HUES64 (cell line): Measurements from ENCODE around the gene KARS1.
A peak's percentile ranks its signal among the peaks of the same experiment; 100 is the strongest.
"Not testable (repeated sequence)": the region's sequence is repeated elsewhere in the genome, so short reads cannot be mapped to it uniquely, and the experiment has no call there.

Source experiments
- H3K27ac ChIP-seq: 2 replicates; pipeline ENCODE4 v1.7.0; 2013; ENCODE audit warnings: low read depth, low read length, inconsistent platforms
- H3K27me3 ChIP-seq: 2 replicates; pipeline ENCODE4 v1.6.1; 2013; ENCODE audit warnings: mild to moderate bottlenecking, low read length; ENCODE audit not compliant: insufficient read depth
- H3K36me3 ChIP-seq: 2 replicates; pipeline ENCODE4 v1.6.1; 2013; ENCODE audit warnings: mild to moderate bottlenecking, low read length; ENCODE audit not compliant: insufficient read depth
- H3K4me1 ChIP-seq: 2 replicates; pipeline ENCODE4 v1.6.1; 2013; ENCODE audit warnings: mild to moderate bottlenecking, low read length, moderate library complexity; ENCODE audit not compliant: insufficient read depth
- H3K4me3 ChIP-seq: 2 replicates; pipeline ENCODE4 v1.5.1; 2013; ENCODE audit warnings: mild to moderate bottlenecking, low read length, moderate library complexity
- H3K9ac ChIP-seq: 2 replicates; pipeline ENCODE4 v1.6.1; 2013; ENCODE audit warnings: mild to moderate bottlenecking, low read depth, low read length
- H3K9me3 ChIP-seq: 2 replicates; pipeline ENCODE4 v1.6.1; 2013; ENCODE audit warnings: low read depth, low read length; ENCODE audit not compliant: insufficient read depth
- WGBS: fragments of 150-250, 120-280 bp; methylation state at CpG from one replicate; pipeline ENCODE4 v1.1.7; 2013; ENCODE audit warnings: missing lambda C conversion rate; 5-methylcytosine and 5-hydroxymethylcytosine counted together

Gene KARS1

GRCh38 chr16:75603241-75603640 lies 44.2 kb downstream of the KARS1 start:
- no peaks in the 10 kb centered on the region for H3K27me3 ChIP-seq
- peaks cover 9% of the 10 kb centered on the region; the same call in 1 of the 2 replicates for H3K9me3 ChIP-seq
- no peaks in the 10 kb centered on the region for H3K4me1 ChIP-seq
- H3K36me3 ChIP-seq = peaks cover 81% of the 10 kb centered on the region
- H3K27ac ChIP-seq = no peak overlapping the region
- H3K4me3 ChIP-seq = no peak overlapping the region
- no peak overlapping the region for H3K9ac ChIP-seq
- WGBS = 94% methylated on average over 4 of the region's 4 CpGs

GRCh38 chr16:75599452-75600277 lies 47.8 kb downstream of the KARS1 start:
- H3K36me3 ChIP-seq = peaks cover 66% of the 10 kb centered on the region
- H3K4me3 ChIP-seq = no peak overlapping the region
- H3K4me1 ChIP-seq = peaks cover 6% of the 10 kb centered on the region
- 97% methylated on average over 6 of the region's 6 CpGs for WGBS
- H3K27me3 ChIP-seq = no peaks in the 10 kb centered on the region
- no peak overlapping the region for H3K9ac ChIP-seq
- H3K9me3 ChIP-seq = peaks cover 14% of the 10 kb centered on the region; the same call in 1 of the 2 replicates
- no peak overlapping the region for H3K27ac ChIP-seq

- Histone ChIP-seq H3K36me3 (peaks cover 17% of the 10 kb centered on the region), H3K9ac (peak overlapping the region; percentile 68), H3K4me1 (peaks cover 38% of the 10 kb centered on the region), H3K9me3 (peaks cover 4% of the 10 kb centered on the region; the same call in 1 of the 2 replicates), H3K4me3 (peak overlapping the region; percentile 34), H3K27ac (peak overlapping the region; percentile 80), H3K27me3 (no peaks in the 10 kb centered on the region)
- WGBS = 39% methylated on average over 17 of the region's 17 CpGs
These were observed 53.3 kb downstream of the KARS1 start for GRCh38 chr16:75593825-75594820.

- H3K27me3 ChIP-seq = no peaks in the 10 kb centered on the region
- H3K4me1 ChIP-seq = peaks cover 40% of the 10 kb centered on the region
- no peak overlapping the region for H3K9ac ChIP-seq
- H3K4me3 ChIP-seq = no peak overlapping the region
- no peak overlapping the region; the same call in 1 of the 2 replicates for H3K27ac ChIP-seq
- H3K36me3 ChIP-seq = peaks cover 13% of the 10 kb centered on the region
- WGBS = 91% methylated on average over 6 of the region's 6 CpGs
- peaks cover 4% of the 10 kb centered on the region; the same call in 1 of the 2 replicates for H3K9me3 ChIP-seq
These were observed 54.2 kb downstream of the KARS1 start for GRCh38 chr16:75593308-75593707.

GRCh38 chr16:75591927-75592326 lies 55.5 kb downstream of the KARS1 start:
- H3K9me3 ChIP-seq, H3K4me3 ChIP-seq, H3K27me3 ChIP-seq, H3K27ac ChIP-seq, H3K36me3 ChIP-seq, H3K9ac ChIP-seq: not testable (repeated sequence)
- peaks cover 40% of the 10 kb centered on the region for H3K4me1 ChIP-seq
- 93% methylated on average over 7 of the region's 9 CpGs for WGBS

- Histone ChIP-seq H3K4me3 (no peak overlapping the region), H3K27ac (peak overlapping the region; percentile 14; the same call in 1 of the 2 replicates), H3K9ac (0 out of 2 replicates have a peak overlapping the region, but pooled peaks have one; percentile 3), H3K36me3 (no peaks in the 10 kb centered on the region), H3K4me1 (peaks cover 40% of the 10 kb centered on the region), H3K9me3 (no peaks in the 10 kb centered on the region), H3K27me3 (no peaks in the 10 kb centered on the region)
- 86% methylated on average over 7 of the region's 8 CpGs for WGBS
These were observed 56.3 kb downstream of the KARS1 start for GRCh38 chr16:75590920-75591843.

GRCh38 chr16:75589306-75589705 lies 58.2 kb downstream of the KARS1 start:
- Histone ChIP-seq H3K4me1 (peaks cover 29% of the 10 kb centered on the region), H3K4me3 (no peak overlapping the region), H3K27ac (peak overlapping the region; percentile 9; the same call in 1 of the 2 replicates), H3K36me3 (no peaks in the 10 kb centered on the region), H3K27me3 (no peaks in the 10 kb centered on the region), H3K9me3 (no peaks in the 10 kb centered on the region), H3K9ac (no peak overlapping the region)
- WGBS = 93% methylated on average over 3 of the region's 3 CpGs

GRCh38 chr16:75588716-75589115 lies 58.7 kb downstream of the KARS1 start:
- Histone ChIP-seq H3K27ac (no peak overlapping the region), H3K4me3 (no peak overlapping the region), H3K27me3 (no peaks in the 10 kb centered on the region), H3K4me1 (peaks cover 25% of the 10 kb centered on the region), H3K36me3 (no peaks in the 10 kb centered on the region), H3K9ac (no peak overlapping the region), H3K9me3 (no peaks in the 10 kb centered on the region)
- WGBS = 97% methylated on average over 4 of the region's 4 CpGs

- Histone ChIP-seq H3K9me3 (no peaks in the 10 kb centered on the region), H3K27me3 (no peaks in the 10 kb centered on the region), H3K27ac (no peak overlapping the region), H3K4me1 (peaks cover under 1% of the 10 kb centered on the region; the same call in 1 of the 2 replicates), H3K4me3 (no peak overlapping the region), H3K36me3 (peaks cover 9% of the 10 kb centered on the region), H3K9ac (no peak overlapping the region)
- WGBS = 88% methylated on average over 3 of the region's 3 CpGs
These were observed 63.4 kb downstream of the KARS1 start for GRCh38 chr16:75584108-75584507.

- WGBS = 94% methylated on average over 7 of the region's 7 CpGs
These were observed 68.1 kb downstream of the KARS1 start for GRCh38 chr16:75579281-75579834.

More at GRCh38 chr16:75579281-75579834, 68.1 kb downstream of the KARS1 start:
- H3K4me3 ChIP-seq = no peak overlapping the region
- H3K9ac ChIP-seq = no peak overlapping the region
- no peaks in the 10 kb centered on the region for H3K27me3 ChIP-seq
- H3K4me1 ChIP-seq = peaks cover 9% of the 10 kb centered on the region
- H3K9me3 ChIP-seq = no peaks in the 10 kb centered on the region
- H3K27ac ChIP-seq = no peak overlapping the region
- peaks cover 45% of the 10 kb centered on the region for H3K36me3 ChIP-seq
